Ramos (cell line): Measurements from ENCODE around the gene CALU.

Experiments
- in situ Hi-C: fragments of 300-500 bp; cut with MboI; formaldehyde crosslinking; loops from one replicate; pipeline ENCODE4 v1.14.3; 2022; ENCODE audit warnings: low sequenced_read_pairs; ENCODE audit not compliant: unreplicated experiment

CALU gene

DNA sequence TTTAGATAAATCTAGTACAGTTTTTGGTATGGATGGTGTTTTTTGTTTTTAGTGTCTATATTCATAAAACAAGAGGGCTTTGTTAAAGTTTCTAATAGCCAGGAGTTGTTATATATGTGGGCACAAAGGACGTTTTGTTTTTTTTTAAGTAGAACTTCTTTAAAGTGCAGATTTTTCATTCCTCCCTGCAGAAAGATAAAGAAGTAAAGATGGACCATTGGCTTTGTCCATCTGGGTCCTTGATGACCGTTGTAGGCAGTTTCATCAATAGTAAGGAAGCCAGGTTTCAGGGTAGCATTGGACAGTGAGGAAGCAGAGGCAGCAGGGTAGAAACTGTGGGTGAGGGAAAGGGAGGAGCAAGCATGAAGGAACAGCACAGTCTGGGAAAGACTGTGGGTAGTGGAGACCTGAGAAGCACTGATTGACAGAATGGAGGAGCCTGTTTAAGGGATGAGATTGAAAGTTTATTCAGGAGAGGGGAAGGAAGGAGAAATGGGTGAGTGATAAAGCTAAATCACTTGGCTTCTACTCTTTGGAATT lies 5.3 kb downstream of the CALU start:
- in situ Hi-C loops = no loop called here

DNA sequence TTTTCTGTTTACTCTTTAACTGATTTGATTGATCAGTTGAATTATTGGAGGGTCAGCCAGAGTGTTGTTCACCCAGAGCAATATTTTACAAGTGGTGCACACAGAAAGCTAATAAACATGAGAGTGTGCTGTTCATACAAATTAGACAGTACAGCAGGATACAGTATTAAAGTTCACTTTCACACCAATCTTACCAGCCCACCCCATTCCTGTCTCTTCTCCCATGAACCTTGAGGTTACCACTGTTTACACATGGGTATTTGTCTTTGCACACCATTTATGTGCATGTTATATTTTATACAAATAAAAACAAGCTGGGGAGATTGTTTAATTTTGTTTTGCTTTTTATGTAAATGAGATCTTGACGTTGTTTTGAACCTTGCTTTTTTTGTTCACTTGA lies 6.5 kb downstream of the CALU start:
- in situ Hi-C loops = no loop called here

DNA sequence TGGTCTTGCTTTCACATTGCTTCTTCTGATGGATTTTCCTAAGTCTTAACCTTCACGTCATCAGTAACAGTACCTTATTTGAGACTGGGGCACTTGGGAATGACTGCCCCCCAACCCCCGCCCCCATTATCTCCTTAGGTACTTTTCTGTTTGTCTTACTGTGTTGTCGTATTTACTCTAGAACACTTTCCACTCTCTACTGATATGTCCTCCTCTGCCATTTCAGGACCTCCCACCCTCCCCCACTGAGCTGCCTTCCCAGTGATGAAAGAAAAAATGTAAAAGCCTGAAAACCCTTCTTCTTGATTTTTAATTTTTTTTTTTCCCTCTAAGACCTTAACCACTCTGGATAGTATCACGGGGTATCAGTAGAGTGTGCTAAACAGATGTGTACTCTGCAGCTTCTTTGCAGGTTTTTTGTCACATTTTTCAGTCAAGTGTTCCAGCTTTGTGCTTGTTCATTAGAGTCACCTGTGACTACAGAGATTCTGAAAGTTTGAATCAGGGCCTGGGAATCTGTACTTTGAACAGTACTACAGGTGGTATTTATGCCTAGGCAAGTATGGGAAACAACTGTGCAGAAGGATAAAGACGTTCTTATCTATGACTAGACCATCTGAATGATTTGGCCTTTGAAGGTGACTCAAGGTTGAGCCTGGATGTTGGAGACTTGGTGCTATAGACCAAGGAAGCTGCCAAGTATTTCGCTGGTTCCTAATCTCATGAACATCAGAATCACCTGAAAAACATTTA lies 8.3 kb downstream of the CALU start:
- in situ Hi-C loops = no loop called here

DNA sequence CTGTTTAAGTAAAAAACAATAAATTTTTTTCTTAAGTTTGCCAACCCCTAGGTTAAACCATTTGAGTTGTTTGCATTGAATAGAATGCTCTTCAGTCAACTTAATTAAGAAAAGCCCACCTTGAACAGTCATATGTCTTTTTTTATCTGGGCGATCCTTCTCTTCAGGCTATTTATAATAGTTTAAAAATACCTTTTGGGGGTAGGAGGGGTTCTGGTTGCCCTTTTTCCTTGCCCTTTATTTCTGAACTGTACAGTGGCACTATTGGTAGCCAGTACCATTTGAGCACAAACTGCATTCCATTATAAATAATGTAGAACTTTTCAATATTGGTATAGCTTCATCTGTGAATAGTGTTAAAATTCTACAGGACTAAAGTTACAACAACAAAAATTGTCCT lies 13.1 kb downstream of the CALU start:
- in situ Hi-C loops = no loop called here

DNA sequence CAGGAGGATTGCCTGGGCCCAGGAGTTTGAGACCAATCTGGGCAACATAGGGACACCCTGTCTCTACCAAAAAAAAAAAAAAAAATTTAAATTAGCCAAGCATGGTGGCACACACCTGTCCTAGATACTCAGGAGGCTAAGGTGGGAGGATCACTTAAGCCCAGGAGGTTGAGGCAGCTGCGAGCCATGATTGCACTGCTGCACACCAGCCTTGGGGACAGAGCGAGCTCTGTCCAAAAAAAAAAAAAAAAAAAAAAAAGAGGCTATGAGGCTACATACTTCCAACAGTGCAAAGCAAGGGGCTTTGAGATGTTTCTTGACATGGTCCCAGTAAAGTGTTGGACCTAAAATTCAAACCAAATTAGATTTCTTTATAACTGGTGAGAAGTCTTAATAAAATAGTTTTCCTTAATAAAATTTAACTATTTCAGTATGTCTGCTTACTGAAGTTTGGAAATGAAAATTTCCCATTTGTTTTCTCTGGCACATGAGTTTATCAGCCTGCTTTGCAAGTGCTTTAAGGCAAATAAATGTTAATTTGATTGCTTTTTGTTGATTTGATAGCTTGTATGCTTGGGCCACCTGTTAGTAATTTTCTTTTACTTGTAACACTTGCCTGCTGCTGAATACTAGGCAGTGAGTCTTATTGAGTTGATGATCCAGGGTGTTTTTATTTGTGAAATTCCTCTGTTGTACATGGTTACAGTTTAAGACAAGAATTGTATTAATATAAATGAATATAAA lies 16.1 kb downstream of the CALU start:
- in situ Hi-C loops = no loop called here

DNA sequence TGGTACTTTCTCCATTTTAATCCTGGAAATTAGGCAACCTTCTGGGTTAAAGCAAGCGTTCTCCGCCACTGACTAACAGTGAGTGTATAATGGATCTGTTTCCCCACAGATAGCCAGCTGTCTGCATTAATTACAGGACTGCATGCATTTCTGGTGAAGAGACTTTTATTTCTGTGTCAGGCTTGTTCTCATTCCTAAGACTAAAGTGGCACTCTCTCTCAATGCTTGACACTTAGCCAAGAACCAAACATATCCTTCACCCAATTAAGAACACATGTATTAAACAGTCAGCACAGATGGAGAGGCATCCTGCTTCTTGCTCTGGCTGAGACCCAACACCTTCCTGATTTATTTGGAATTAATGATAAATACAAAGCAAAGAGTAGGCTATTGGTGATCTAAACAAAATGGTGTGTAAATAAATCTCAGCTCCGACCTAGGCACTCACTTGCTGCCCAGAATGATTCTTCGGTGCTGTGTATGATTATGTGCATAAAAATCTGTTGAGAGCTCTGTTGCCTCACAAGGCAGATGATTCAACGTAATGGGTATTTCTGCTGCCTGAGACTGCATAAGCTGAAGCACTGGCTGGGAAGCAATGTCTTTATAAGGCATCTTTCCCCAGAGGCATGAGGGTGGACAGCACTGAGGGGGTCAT lies 16.8 kb downstream of the CALU start:
- in situ Hi-C loops = no loop called here

DNA sequence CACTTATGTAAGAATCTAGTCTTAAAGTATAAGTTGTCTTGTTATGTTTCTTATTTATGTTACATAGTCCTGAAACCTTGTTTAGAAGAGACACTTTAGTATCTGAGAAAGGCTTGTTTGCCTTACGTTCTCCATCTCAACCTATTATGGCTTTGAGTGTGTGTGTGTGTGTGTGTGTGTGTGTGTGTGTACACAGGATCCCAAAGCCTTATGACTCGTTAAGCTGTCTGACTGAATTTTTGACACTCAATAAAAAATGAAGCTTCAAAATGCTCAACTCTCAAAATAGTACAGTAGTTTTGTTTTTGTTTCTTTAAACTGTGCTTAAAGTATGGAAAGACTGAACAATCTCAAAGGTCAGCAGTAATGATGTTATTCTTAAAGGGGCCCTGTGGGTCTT lies 18.0 kb downstream of the CALU start:
- in situ Hi-C loops = no loop called here

DNA sequence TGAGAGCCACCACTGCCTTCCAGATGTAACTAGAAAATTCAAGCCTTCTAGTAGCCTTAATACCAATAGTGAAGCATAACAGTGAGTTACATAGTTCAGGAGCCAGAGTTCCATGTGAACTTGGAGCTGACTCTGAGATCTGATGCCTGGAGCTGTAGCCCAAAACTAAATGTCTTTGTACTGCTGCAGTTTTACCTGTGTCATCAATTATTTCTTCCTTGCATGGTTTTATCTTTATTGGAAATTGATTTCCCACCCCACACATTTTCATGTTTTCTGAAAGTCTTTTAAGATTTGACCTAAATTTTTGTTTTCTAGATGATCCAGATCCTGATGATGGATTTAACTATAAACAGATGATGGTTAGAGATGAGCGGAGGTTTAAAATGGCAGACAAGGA lies 19.4 kb downstream of the CALU start:
- in situ Hi-C loops = no loop called here

DNA sequence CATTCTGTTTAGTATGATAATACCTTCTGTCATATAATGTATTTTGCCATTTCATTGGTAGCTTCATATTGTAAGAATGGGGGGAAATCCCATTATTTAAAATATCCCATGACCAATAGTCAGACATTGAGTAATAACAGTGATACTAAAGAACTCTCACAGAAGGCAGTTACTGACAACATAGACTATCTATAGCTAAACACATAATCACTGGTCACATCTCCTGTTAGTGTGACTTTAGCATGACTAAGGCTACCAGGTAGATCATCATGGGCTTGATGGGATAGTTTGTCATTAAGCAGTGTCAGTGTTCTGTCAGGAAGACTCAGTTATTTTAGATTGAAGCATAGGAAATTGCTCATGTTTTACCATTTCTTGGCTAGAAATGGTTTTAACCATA lies 20.1 kb downstream of the CALU start:
- in situ Hi-C loops = no loop called here

DNA sequence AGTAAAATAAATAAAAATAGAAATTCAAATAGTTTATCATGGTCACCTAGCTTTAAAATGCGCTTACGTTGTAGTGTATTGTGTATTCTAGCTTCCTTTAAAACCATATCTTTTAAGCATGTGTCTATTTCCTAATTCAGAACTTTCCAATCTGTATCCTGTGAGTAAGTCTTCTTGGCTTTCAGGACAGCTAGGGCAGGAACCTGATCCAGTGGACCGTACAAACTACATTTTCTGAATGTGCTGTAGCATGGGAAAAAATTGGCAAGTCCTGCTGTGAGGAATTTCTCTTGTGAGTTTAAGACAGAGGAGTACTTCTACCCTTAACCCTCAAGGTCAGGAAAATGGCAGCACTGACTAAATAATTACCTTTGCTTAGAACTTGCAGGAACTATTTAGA lies 24.4 kb downstream of the CALU start:
- in situ Hi-C loops = no loop called here

DNA sequence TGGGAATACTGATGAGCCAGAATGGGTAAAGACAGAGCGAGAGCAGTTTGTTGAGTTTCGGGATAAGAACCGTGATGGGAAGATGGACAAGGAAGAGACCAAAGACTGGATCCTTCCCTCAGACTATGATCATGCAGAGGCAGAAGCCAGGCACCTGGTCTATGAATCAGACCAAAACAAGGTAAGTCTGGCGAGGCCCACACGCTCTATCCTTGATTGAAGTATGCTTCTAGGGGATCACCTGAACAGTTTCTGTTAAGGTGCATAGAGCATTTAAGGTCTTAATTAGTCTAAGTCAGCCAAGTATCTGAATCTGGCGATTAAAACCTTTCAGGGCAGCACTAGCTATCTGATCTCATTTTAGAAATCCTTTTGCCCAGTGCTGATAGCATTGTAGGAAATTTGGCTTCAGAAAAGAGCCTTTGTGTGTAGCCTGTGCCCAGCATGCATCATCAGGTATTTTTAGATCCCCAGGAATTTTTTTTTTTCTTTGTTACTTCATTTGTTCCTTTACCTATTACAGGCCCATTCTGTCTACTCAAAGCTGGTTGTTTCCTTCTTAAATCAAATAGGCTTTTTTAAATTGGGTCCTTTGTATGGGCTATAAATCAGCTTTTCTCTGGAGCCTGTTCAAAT lies 28.4 kb downstream of the CALU start:
- in situ Hi-C loops = no loop called here

DNA sequence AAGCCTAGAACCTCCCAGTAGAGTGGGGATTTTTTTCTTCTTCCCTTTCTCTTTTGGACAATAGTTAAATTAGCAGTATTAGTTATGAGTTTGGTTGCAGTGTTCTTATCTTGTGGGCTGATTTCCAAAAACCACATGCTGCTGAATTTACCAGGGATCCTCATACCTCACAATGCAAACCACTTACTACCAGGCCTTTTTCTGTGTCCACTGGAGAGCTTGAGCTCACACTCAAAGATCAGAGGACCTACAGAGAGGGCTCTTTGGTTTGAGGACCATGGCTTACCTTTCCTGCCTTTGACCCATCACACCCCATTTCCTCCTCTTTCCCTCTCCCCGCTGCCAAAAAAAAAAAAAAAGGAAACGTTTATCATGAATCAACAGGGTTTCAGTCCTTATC lies 31.1 kb downstream of the CALU start:
- in situ Hi-C loops = no loop called here

DNA sequence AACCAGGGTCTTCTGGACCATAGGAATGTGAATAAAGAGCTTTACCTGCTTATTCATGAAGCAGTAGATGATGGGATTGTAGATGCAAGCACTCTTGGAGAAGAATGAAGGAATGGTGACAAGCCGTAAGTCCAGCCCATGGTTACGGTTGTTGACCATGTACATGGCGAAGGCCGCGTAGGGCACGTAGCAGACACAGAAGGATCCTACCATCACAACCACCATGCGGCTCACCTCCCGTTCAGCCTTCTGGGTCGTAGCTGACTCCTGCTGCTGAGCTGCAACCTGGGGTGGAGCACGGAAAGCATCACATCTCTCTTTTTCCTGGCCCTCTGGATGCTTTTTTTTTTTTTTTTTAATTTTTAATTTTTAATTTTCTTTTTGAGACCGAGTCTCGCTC lies 34.4 kb downstream of the CALU start:
- in situ Hi-C loops = no loop called here

DNA sequence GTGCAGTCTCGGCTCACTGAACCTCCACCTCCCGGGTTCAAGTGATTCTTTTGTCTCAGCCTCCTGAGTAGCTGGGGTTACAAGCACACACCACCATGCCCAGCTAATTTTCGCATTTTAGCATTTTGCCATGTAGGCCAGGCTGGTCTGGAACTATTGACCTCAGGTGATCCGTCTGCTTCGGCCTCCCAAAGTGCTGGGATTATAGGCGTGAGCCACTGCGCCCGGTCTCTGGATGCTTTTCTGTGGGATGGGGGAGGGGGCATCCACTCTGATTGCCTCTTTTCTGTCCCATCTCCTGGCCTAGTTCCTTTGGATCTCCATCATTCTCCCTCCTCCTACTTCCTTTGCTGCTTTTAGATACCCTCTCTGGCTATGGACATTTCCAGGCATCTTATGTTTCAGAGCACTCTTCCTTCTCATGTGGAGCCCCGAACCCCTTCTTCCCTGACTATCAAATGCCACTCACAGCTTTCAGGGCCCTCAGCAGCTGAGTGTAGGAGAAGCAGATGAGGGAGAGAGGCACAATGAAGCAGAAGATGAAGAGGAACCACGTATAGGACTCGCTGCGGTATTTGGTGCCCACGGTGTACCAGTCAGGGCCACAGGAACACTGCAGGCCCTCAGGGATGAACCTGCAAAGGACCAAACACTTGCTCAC lies 35.0 kb downstream of the CALU start:
- in situ Hi-C loops = no loop called here

DNA sequence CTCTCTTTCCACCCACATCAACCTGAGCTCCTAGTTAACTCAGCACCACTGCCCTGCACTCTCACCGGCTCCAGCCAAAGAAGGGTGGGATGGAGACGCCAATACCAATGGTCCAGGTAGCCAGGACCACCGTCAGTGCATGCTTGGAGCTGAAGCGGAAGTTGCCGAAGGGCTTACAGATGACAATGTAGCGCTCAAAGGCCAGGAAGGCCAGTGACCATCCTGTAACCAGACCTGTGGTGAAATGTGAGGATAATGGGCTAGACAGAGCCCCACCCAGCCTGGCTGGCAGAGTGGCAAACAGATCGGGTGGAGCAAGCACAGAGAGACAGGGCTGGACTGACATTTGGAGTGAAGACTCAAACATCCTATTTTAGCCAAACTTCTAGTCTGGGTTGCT lies 35.8 kb downstream of the CALU start:
- in situ Hi-C loops = no loop called here

DNA sequence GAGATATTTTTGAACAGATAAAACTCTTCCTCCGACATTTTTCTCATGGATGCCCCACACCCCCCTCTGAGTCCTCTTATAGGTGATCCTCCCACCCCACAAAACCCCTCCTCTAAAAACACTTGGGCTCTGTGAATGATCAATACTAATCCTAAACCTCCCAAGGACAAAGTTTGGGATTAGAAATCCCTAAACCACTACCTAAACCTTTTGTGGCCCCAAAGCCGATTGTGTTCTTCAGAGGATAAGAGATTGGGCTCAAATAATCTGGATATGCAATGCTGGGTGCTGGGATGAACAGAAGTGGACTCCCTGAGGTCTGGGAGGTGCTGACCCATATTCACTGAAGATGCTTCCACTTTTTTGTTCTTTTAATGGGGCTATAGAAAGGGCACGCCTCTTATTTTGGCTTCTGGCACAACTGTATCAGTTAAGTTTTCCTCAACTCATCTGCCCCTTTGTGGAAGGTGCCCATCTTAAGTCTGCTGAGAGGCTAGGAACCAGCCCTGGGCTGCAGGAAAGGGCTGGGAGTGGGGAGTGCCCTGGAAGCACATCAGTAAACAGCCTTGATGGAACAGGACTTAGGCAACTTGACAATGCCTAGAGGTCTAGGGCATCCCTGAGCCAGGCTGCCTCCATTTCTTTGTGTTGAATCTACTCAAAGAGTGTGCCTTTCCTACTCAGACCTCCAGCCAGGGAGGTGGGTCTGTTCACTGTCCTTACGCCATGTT lies 36.8 kb downstream of the CALU start, which contains the start of gene OPN1SW:
Gene OPN1SW, minus strand, starts transcription at position 51 of the 731 bp plus-strand sequence. Its CDS starts 13 bp downstream, at position 38.
- in situ Hi-C loops = no loop called here

DNA sequence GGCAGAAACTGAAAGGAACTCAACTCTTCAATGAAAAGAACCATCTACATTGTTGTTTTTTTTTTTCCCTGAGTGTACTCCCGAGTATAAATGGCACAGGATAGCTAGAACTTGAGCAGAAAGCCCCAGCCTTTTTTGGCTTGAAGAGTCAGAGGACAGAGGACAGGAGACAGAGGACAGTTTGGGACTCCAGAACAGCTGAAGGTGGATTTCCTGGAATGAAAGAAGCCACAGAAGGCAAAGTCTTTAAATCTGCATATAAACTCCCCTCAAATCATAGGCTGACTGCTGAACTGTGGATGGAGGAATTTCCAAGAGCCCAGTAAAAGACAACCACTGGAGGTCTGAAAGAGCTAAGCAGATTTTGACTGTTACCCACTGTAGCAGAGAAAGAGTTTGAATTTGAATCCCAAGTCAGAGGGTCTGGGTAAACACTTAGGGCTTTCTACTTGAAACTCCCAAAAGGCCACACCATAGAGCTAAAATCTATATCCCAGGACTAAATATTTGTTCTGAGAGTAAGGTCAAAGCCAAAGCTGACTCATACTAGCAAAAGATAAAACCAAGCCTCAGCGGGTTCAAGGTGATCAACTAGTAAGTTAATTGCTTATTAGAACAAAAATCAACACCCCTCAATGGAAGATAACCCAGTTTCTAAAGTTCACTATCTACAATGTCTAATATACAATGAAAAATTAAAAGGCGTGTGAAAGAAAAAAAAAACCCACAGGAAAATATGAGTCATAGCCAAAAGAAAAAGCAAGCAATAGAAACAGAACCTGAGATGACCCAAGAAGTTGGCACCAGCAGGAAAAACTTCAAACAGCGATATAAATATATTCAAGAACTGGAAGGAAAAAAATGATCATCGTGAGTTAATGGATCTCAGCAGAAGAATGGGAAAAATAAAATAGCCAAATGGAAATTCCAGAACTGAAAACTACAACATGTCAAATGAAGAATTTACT lies 38.3 kb downstream of the CALU start:
- in situ Hi-C loops = no loop called here

DNA sequence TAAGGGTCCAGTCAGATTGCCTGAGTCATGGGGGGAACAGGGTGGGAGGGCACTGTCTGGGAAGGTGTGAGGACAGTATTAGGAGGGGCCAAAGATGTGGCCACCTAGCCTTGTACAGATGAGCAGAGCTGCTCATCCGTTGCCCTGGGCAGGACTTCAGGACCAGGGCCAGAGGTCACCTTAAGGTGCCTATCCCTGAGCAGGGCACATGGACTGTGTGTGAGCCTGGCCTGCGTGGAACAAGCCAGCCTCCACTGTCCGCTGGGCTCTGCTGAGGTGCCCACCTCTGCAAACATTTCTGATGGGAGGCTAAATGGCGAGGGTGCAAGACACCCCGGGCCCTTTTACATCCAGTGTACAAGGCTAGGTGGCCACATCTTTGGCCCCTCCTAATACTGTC lies 39.8 kb downstream of the CALU start:
- in situ Hi-C loops = no loop called here
